NCI-H510A (cell line): Measurements from ENCODE around the gene PEX16.

Experiments
- DNase-seq: peaks from one replicate; lab custom pipeline; 2025; lab: John Stamatoyannopoulos, UW

The PEX16 gene

GRCh38 chr11:45897556-45897955, 20.1 kb downstream of the PEX16 start:
- DNase-seq: no peak

GRCh38 chr11:45896422-45896984, 21.2 kb downstream of the PEX16 start:
- DNase-seq: peak; percentile 49

- no peak for DNase-seq
These were observed 22.0 kb downstream of the PEX16 start for GRCh38 chr11:45895553-45896259.

GRCh38 chr11:45894555-45895247, 23.0 kb downstream of the PEX16 start:
- DNase-seq: no peak

- DNase-seq: no peak
These were observed 24.8 kb downstream of the PEX16 start for GRCh38 chr11:45892856-45893255.

GRCh38 chr11:45890886-45891550, 26.7 kb downstream of the PEX16 start:
- no peak for DNase-seq

GRCh38 chr11:45889966-45890365, 27.7 kb downstream of the PEX16 start:
- no peak for DNase-seq

GRCh38 chr11:45889555-45889954, 28.1 kb downstream of the PEX16 start:
- DNase-seq: no peak

- no peak for DNase-seq
These were observed 30.1 kb downstream of the PEX16 start for GRCh38 chr11:45887587-45887986.

- no peak for DNase-seq
These were observed 30.7 kb downstream of the PEX16 start for GRCh38 chr11:45886816-45887520.

GRCh38 chr11:45885921-45886721, 31.6 kb downstream of the PEX16 start:
- DNase-seq: no peak

GRCh38 chr11:45885274-45885920, 32.3 kb downstream of the PEX16 start, which contains the start of gene MAPK8IP1:
MAPK8IP1 (plus strand) TSS chr11:45885651; CDS start chr11:45885821, 170 bp downstream.
- peak; percentile 25 for DNase-seq

GRCh38 chr11:45884596-45885185, 33.0 kb downstream of the PEX16 start:
- DNase-seq: no peak

- no peak for DNase-seq
These were observed 35.8 kb downstream of the PEX16 start for GRCh38 chr11:45881708-45882368.

GRCh38 chr11:45880772-45881570, 36.7 kb downstream of the PEX16 start:
- DNase-seq: no peak

- no peak for DNase-seq
These were observed 37.6 kb downstream of the PEX16 start for GRCh38 chr11:45879803-45880686.

- DNase-seq: no peak
These were observed 39.8 kb downstream of the PEX16 start for GRCh38 chr11:45877845-45878244.

- DNase-seq: no peak
These were observed 40.5 kb downstream of the PEX16 start for GRCh38 chr11:45877221-45877620.
